Left lung (tissue), 10 donors: Measurements from ENCODE around the gene MIPEP. TPM values are rescaled to one million over a fixed set of nuclear protein-coding genes. Genes with fewer than 3 reads are reported as not detected.

Experiments used
- ATAC-seq: fragments of 200-7000 bp; cut with Tn5 transposase; one replicate; pipeline ENCODE4 v1.9.1; 2020; ENCODE audit warnings: moderate library complexity
- DNase-seq, 4 donors: peaks; one replicate each; pipeline ENCODE4 v3.0.0-alpha.2; 2013 to 2020
- H3K27ac ChIP-seq, 2 donors: fragments of 200-600 bp; sonication (generic) in 1 of 2; one replicate each; pipeline versions ENCODE4 v1.5.0 to v1.8.0; 2020 to 2021
- H3K27me3 ChIP-seq, 2 donors: fragments of 200-600 bp; sonication (generic) in 1 of 2; one replicate each; pipeline versions ENCODE4 v1.5.0 to v1.8.0; 2020 to 2021
- H3K36me3 ChIP-seq, 2 donors: fragments of 200-600 bp; sonication (generic) in 1 of 2; one replicate each; pipeline versions ENCODE4 v1.5.0 to v1.8.0; 2020 to 2021
- H3K4me1 ChIP-seq, 2 donors: fragments of 200-600 bp; one replicate each; pipeline ENCODE4 v1.8.0; 2021
- H3K4me3 ChIP-seq, 2 donors: fragments of 200-600 bp; sonication (generic) in 1 of 2; one replicate each; pipeline versions ENCODE4 v1.5.0 to v1.8.0; 2020 to 2021; ENCODE audit warnings: mild to moderate bottlenecking in 1 of 2
- H3K9me3 ChIP-seq, 2 donors: fragments of 200-600 bp; sonication (generic) in 1 of 2; one replicate each; pipeline versions ENCODE4 v1.5.0 to v1.8.0; 2020 to 2021
- CTCF ChIP-seq, 2 donors: fragments of 200-600 bp; sonication (generic) in 1 of 2; IDR thresholded peaks; one replicate each; pipeline versions ENCODE4 v1.5.0 to v1.8.0; 2021; ENCODE audit warnings: antibody characterized with exemption in 2 of 2
- intact Hi-C, 2 donors: fragments of 100-400 bp; cut with DNase I; formaldehyde crosslinking; loops; one replicate each; pipeline versions ENCODE4 v1.11.2 to v1.14.2; 2022
- polyA plus RNA-seq, 6 donors: library from polyadenylated mRNA; unstranded; fragments of 120-200 nt; gene quantifications; one replicate each; pipeline ENCODE4 v1.2.1, GENCODE V29; 2013; ENCODE audit not compliant: insufficient read length in 6 of 6
- total RNA-seq, 2 donors: library from RNA; stranded (reverse); fragmentation: NEBNext Ultra II Directional; extraction: Animal tissue kit (Norgen Biotek cat#: 25700); gene quantifications; one replicate each; pipeline ENCODE4 v1.2.1, GENCODE V29; 2021
- donor health status: DM: no; HTN: yes; CAD: no.
- donor health status: DM: no; HTN: no; CAD: no.

The MIPEP gene
- total and polyA plus RNA-seq, 8 donors = 15.6 to 26.2 (median 17.4) TPM

- no peak overlapping the region for H3K27ac ChIP-seq
- no peaks in the 10 kb centered on the region for H3K27me3 ChIP-seq
- no peak for ATAC-seq
- no peak for DNase-seq
- TF ChIP-seq CTCF (IDR thresholded peaks at IDR 0.05) = no peak
- intact Hi-C loops = no loop called here
- H3K4me3 ChIP-seq = no peak overlapping the region
- no peaks in the 10 kb centered on the region for H3K4me1 ChIP-seq
- no peaks in the 10 kb centered on the region for H3K36me3 ChIP-seq
- no peaks in the 10 kb centered on the region for H3K9me3 ChIP-seq
Observed at GRCh38 chr13:23695196-23695595, 194.0 kb downstream of the MIPEP start.

GRCh38 chr13:23692816-23693215 lies 196.4 kb downstream of the MIPEP start:
- DNase-seq = no peak
- Histone ChIP-seq H3K27ac (no peak overlapping the region), H3K27me3 (no peaks in the 10 kb centered on the region), H3K4me3 (no peak overlapping the region), H3K9me3 (no peaks in the 10 kb centered on the region), H3K4me1 (no peaks in the 10 kb centered on the region), H3K36me3 (no peaks in the 10 kb centered on the region)
- intact Hi-C loops = no loop called here
- no peak for TF ChIP-seq CTCF (IDR thresholded peaks at IDR 0.05)
- no peak for ATAC-seq

- intact Hi-C loops = no loop called here
- no peak for ATAC-seq
Observed at GRCh38 chr13:23690668-23691067, 198.5 kb downstream of the MIPEP start.

GRCh38 chr13:23688336-23688735 lies 200.9 kb downstream of the MIPEP start:
- TF ChIP-seq CTCF (IDR thresholded peaks at IDR 0.05) = no peak
- Histone ChIP-seq H3K27ac (no peak overlapping the region), H3K4me1 (no peaks in the 10 kb centered on the region), H3K9me3 (peaks cover 0 to 21% of the 10 kb centered on the region in 2 donors), H3K4me3 (no peak overlapping the region), H3K36me3 (no peaks in the 10 kb centered on the region), H3K27me3 (no peaks in the 10 kb centered on the region)
- DNase-seq (no peak), ATAC-seq (no peak)
- intact Hi-C loops = no loop called here

More at GRCh38 chr13:23690668-23691067, 198.5 kb downstream of the MIPEP start:
- Histone ChIP-seq H3K9me3 (no peaks in the 10 kb centered on the region), H3K4me3 (no peak overlapping the region), H3K27me3 (no peaks in the 10 kb centered on the region), H3K36me3 (no peaks in the 10 kb centered on the region), H3K4me1 (no peaks in the 10 kb centered on the region), H3K27ac (no peak overlapping the region)
- no peak for TF ChIP-seq CTCF (IDR thresholded peaks at IDR 0.05)
- DNase-seq = no peak

GRCh38 chr13:23687614-23688013 lies 201.6 kb downstream of the MIPEP start:
- H3K36me3 ChIP-seq = no peaks in the 10 kb centered on the region
- ATAC-seq = no peak
- no peaks in the 10 kb centered on the region for H3K4me1 ChIP-seq
- no peak overlapping the region for H3K4me3 ChIP-seq
- intact Hi-C loops = no loop called here
- no peak for DNase-seq
- peaks cover 0 to 27% of the 10 kb centered on the region in 2 donors for H3K9me3 ChIP-seq
- TF ChIP-seq CTCF (IDR thresholded peaks at IDR 0.05) = no peak
- no peak overlapping the region for H3K27ac ChIP-seq
- no peaks in the 10 kb centered on the region for H3K27me3 ChIP-seq
